Brain microvascular endothelial cell (primary cell): Measurements from ENCODE around the gene LEKR1.

Experiments used
- DNase-seq: peaks from one replicate; pipeline ENCODE4 v3.0.0-alpha.2; 2020
- H3K27ac ChIP-seq: fragments of 250-450 bp; sonication (Bioruptor Pico); 2 replicates; pipeline ENCODE4 v1.5.1; 2020; ENCODE audit warnings: mild to moderate bottlenecking, moderate library complexity
- H3K27me3 ChIP-seq: fragments of 250-450 bp; sonication (Bioruptor Pico); replicated peaks from 2 replicates; pipeline ENCODE4 v1.5.1; 2020; ENCODE audit warnings: mild to moderate bottlenecking
- H3K36me3 ChIP-seq: fragments of 250-450 bp; sonication (Bioruptor Pico); replicated peaks from 2 replicates; pipeline ENCODE4 v1.5.1; 2020; ENCODE audit warnings: mild to moderate bottlenecking
- H3K4me3 ChIP-seq: 2 replicates; pipeline ENCODE4 v1.5.1; 2011; ENCODE audit warnings: low read depth, mild to moderate bottlenecking, control low read depth, low read length, moderate library complexity
- in situ Hi-C: cut with HindIII; loops from 2 replicates; pipeline ENCODE4 v1.10.0; 2017; ENCODE audit warnings: low sequenced_read_pairs, low pct_ligation_motif_present
- TF ChIP-seq, protein P1 (sequence below): IDR thresholded peaks from 2 replicates; pipeline ENCODE4 v1.5.1; 2011; ENCODE audit warnings: low read depth, mild to moderate bottlenecking, moderate library complexity, low read length, control low read depth, inconsistent platforms; ENCODE audit errors: missing control alignments

The LEKR1 gene

DNA sequence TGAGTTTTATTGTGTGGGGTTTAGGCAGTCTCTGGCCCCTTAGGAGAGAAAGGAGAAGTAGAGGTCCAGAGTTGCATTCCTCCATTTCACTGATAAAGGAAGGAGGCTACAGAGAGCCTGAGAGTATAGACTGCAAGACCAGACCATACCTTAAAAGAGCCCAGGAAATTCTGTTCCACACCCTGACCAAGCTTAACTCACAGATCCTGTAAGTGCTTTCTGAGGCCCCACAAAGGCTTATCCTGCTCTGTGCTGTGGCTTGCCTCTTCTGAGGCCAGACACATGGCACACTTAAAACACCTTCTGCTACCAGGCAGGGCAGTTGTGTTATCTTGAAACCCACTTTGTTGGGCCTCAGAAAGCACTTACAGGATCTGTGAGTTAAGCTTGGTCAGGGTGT lies 39.2 kb upstream of the LEKR1 start:
- TF ChIP-seq, protein P1, sequence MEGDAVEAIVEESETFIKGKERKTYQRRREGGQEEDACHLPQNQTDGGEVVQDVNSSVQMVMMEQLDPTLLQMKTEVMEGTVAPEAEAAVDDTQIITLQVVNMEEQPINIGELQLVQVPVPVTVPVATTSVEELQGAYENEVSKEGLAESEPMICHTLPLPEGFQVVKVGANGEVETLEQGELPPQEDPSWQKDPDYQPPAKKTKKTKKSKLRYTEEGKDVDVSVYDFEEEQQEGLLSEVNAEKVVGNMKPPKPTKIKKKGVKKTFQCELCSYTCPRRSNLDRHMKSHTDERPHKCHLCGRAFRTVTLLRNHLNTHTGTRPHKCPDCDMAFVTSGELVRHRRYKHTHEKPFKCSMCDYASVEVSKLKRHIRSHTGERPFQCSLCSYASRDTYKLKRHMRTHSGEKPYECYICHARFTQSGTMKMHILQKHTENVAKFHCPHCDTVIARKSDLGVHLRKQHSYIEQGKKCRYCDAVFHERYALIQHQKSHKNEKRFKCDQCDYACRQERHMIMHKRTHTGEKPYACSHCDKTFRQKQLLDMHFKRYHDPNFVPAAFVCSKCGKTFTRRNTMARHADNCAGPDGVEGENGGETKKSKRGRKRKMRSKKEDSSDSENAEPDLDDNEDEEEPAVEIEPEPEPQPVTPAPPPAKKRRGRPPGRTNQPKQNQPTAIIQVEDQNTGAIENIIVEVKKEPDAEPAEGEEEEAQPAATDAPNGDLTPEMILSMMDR = no peak
- H3K4me3 ChIP-seq = no peak overlapping the region
- no peak overlapping the region for H3K27ac ChIP-seq
- H3K27me3 ChIP-seq = no peaks in the 10 kb centered on the region
- no peak for DNase-seq
- in situ Hi-C loops = no loop called here
- H3K36me3 ChIP-seq = no peaks in the 10 kb centered on the region

DNA sequence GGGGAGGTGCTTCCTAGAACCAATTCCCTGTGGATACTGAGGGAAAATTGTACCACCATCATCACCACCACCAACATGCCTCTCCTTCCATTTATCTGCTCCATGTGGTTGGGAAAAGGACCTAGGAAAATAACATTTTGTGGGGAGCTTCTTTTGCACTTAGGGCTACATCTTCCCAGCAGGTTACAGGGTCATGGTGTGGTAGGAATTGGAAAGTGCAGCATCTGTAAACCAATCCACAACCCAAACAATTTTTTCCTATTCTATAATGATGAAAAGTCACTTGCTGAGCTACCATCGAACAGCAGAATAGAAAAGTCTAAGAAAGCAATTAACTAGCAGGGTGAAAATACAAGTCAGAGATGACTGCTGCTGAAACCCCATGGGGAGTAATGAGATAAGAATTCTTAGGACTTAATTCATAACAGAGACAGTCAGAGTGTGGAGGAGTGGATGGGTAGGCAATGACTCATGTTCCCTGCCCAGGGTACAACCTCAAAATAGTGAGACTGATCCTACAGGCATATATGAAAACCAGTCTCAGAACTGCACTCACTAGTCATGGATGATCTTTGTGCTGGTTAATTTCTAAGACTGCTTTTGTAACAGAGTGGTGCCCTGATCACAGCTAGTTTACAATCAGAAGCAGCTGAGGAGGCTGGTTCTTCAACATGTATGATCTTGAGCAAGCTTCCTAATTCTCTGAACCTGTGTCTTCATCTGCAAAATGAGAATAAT lies 38.1 kb upstream of the LEKR1 start:
- H3K27ac ChIP-seq = peak overlapping the region; percentile 77
- H3K27me3 ChIP-seq = no peaks in the 10 kb centered on the region
- in situ Hi-C loops = no loop called here
- no peaks in the 10 kb centered on the region for H3K36me3 ChIP-seq
- TF ChIP-seq, protein P1 = no peak
- H3K4me3 ChIP-seq = no peak overlapping the region
- peak; percentile 97 for DNase-seq

DNA sequence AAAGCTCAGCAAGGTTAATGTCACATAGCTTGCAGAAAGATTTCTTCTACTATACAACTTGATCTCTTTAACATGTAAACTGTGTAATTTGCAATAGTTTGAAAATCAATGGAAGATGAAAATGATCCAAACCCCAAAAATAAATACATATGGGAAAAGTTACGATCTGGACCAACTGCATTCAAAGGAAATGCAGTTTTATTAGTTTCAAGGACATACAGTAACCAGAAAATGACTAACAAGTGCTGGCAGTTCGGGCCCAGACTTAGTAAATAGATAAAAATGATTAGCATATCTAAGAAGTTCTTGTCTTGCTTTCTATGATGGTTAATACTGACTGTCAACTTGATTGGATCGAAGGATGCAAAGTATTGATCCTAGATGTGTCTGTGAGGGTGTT lies 37.3 kb upstream of the LEKR1 start:
- in situ Hi-C loops = no loop called here
- DNase-seq = no peak
- TF ChIP-seq, protein P1 = no peak
- no peak overlapping the region for H3K4me3 ChIP-seq
- H3K36me3 ChIP-seq = no peaks in the 10 kb centered on the region
- H3K27ac ChIP-seq = peak overlapping the region; percentile 77
- no peaks in the 10 kb centered on the region for H3K27me3 ChIP-seq

DNA sequence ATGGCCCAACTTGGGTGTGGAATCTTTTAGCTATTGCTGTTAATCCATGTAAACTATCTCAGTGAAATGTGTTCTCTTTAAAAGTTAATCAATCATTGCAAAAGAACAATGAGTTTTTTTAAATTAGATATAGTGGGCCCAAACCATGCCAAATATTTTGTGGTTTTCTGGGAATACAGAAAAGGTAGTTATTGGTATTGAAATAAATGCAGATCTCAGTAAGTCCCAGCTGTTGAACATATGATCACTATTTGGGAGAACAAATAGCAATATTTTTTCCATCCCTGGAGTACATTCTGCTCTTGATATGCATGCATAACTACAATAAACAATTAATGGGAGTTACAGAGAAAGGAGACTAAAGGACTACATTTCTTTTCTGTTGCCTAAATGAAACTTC lies 36.0 kb upstream of the LEKR1 start:
- TF ChIP-seq, protein P1 = no peak
- Histone ChIP-seq H3K4me3 (no peak overlapping the region), H3K27me3 (no peaks in the 10 kb centered on the region), H3K27ac (no peak overlapping the region), H3K36me3 (no peaks in the 10 kb centered on the region)
- in situ Hi-C loops = no loop called here
- no peak for DNase-seq

DNA sequence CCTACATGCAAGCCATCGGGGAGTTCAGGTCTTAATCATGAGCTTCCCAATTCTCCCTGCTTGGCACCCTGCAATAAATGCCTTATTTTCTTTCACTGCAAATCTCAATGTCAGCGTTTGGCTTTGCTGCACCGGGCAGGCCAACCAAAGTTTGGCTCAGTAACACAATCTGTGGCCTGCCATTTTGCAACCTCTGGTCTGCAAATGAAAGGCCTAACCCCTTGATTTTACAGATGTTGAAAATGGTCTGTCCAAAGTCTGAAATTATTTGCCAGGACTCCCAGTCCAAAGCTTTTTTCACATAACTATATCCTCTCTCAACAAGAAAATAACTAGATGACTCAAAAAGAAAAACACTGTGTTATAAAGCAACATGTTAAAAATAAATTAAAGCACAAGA lies 34.0 kb upstream of the LEKR1 start:
- Histone ChIP-seq H3K27me3 (no peaks in the 10 kb centered on the region), H3K36me3 (no peaks in the 10 kb centered on the region), H3K4me3 (no peak overlapping the region), H3K27ac (no peak overlapping the region)
- TF ChIP-seq, protein P1 = no peak
- no peak for DNase-seq
- in situ Hi-C loops = no loop called here

DNA sequence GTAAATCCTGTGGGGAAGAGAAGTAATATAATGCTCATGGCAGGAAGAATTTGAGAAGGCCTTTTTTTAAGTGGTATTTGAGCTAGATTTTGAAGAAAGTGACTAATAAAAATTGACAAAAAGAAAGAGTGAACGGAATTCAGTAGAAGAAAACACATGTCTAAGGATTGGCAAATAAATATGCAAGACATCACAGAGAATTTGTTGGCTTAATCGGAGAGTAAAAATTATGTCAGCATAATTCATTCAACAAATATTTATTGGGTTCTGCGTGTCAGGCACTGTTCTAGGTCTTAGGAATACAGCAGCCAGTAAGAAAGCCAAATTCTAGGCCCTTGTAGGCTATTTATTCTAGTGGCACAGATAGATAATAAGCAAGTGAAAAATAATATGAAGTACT lies 33.6 kb upstream of the LEKR1 start:
- Histone ChIP-seq H3K4me3 (no peak overlapping the region), H3K27me3 (no peaks in the 10 kb centered on the region), H3K36me3 (no peaks in the 10 kb centered on the region), H3K27ac (peak overlapping the region; percentile 31)
- in situ Hi-C loops = no loop called here
- TF ChIP-seq, protein P1 = no peak
- no peak for DNase-seq
